ENCODE measurements around the gene PTPN18.

The PTPN18 gene

GRCh38 chr2:130366720-130367119 is 10.9 kb downstream of the PTPN18 start:
- no peak for TF ChIP-seq POLR2A (IDR thresholded peaks at IDR 0.05; ENCODE audit: extremely low read depth, insufficient read length)
- no peak for TF ChIP-seq MYC (IDR thresholded peaks at IDR 0.05; ENCODE audit: low read depth, low read length)
- TF ChIP-seq MAX (IDR thresholded peaks at IDR 0.05; ENCODE audit: low read depth, low read length), result no peak
- TF ChIP-seq CTCF (IDR thresholded peaks at IDR 0.05; ENCODE audit: low read depth, low read length), result no peak
- no peak overlapping the region for H3K4me3 ChIP-seq (ENCODE audit: low read depth, low read length)
- DNase-seq (ENCODE audit: low read depth), result no peak

- no peak for DNase-seq (ENCODE audit: low read depth)
- TF ChIP-seq MAX (IDR thresholded peaks at IDR 0.05; ENCODE audit: low read depth, low read length) (no peak), POLR2A (IDR thresholded peaks at IDR 0.05; ENCODE audit: extremely low read depth, insufficient read length) (no peak), CTCF (IDR thresholded peaks at IDR 0.05; ENCODE audit: low read depth, low read length) (no peak), MYC (IDR thresholded peaks at IDR 0.05; ENCODE audit: low read depth, low read length) (no peak)
- no peak overlapping the region for H3K4me3 ChIP-seq (ENCODE audit: low read depth, low read length)
Measured at GRCh38 chr2:130368786-130369185, 12.9 kb downstream of the PTPN18 start.

GRCh38 chr2:130369311-130369964 is 13.6 kb downstream of the PTPN18 start:
- no peak overlapping the region for H3K4me3 ChIP-seq (ENCODE audit: low read depth, low read length)
- DNase-seq (ENCODE audit: low read depth), result peak; percentile 45
- TF ChIP-seq CTCF (IDR thresholded peaks at IDR 0.05; ENCODE audit: low read depth, low read length), result no peak
- TF ChIP-seq POLR2A (IDR thresholded peaks at IDR 0.05; ENCODE audit: extremely low read depth, insufficient read length), result no peak
- no peak for TF ChIP-seq MYC (IDR thresholded peaks at IDR 0.05; ENCODE audit: low read depth, low read length)
- TF ChIP-seq MAX (IDR thresholded peaks at IDR 0.05; ENCODE audit: low read depth, low read length), result no peak

- no peak for DNase-seq (ENCODE audit: low read depth)
- H3K4me3 ChIP-seq (ENCODE audit: low read depth, low read length), result no peak overlapping the region
- TF ChIP-seq CTCF (IDR thresholded peaks at IDR 0.05; ENCODE audit: low read depth, low read length) (no peak), MAX (IDR thresholded peaks at IDR 0.05; ENCODE audit: low read depth, low read length) (no peak), MYC (IDR thresholded peaks at IDR 0.05; ENCODE audit: low read depth, low read length) (no peak), POLR2A (IDR thresholded peaks at IDR 0.05; ENCODE audit: extremely low read depth, insufficient read length) (no peak)
Measured at GRCh38 chr2:130369965-130370341, 14.1 kb downstream of the PTPN18 start.

GRCh38 chr2:130370490-130370889 is 14.6 kb downstream of the PTPN18 start:
- no peak overlapping the region for H3K4me3 ChIP-seq (ENCODE audit: low read depth, low read length)
- DNase-seq (ENCODE audit: low read depth), result no peak
- TF ChIP-seq CTCF (IDR thresholded peaks at IDR 0.05; ENCODE audit: low read depth, low read length), result no peak
- TF ChIP-seq POLR2A (IDR thresholded peaks at IDR 0.05; ENCODE audit: extremely low read depth, insufficient read length), result no peak
- TF ChIP-seq MYC (IDR thresholded peaks at IDR 0.05; ENCODE audit: low read depth, low read length), result no peak
- TF ChIP-seq MAX (IDR thresholded peaks at IDR 0.05; ENCODE audit: low read depth, low read length), result no peak
